Astrocyte (in vitro differentiated cells and primary cell): ENCODE data around the gene RABGAP1L. TPM values are rescaled to one million over a fixed set of nuclear protein-coding genes. Genes with fewer than 3 reads are reported as not detected.

ENCODE experiments used
- DNase-seq: peaks from one replicate; pipeline ENCODE4 v3.0.0-alpha.2; 2010; ENCODE audit warnings: low read depth
- FAIRE-seq: peaks from 2 replicates; lab custom pipeline; 2011; peaks lifted over from hg19 to GRCh38; lab: Jason Lieb, UNC
- H2AFZ ChIP-seq: 2 replicates; pipeline ENCODE4 v1.6.0; 2012; ENCODE audit warnings: low read depth, low read length, inconsistent platforms
- H3K27ac ChIP-seq: 2 replicates; pipeline ENCODE4 v1.5.1; 2011; ENCODE audit warnings: low read depth, low read length, inconsistent platforms
- H3K27me3 ChIP-seq: 2 replicates; pipeline ENCODE4 v1.6.0; 2011; ENCODE audit warnings: low read length, inconsistent platforms; ENCODE audit not compliant: insufficient read depth
- H3K36me3 ChIP-seq: 2 replicates; pipeline ENCODE4 v1.5.1; 2011; ENCODE audit warnings: low read length, inconsistent platforms; ENCODE audit not compliant: insufficient read depth
- H3K4me1 ChIP-seq: 2 replicates; pipeline ENCODE4 v1.5.1; 2011; ENCODE audit warnings: low read length, inconsistent platforms; ENCODE audit not compliant: insufficient read depth
- H3K4me2 ChIP-seq: 2 replicates; pipeline ENCODE4 v1.6.0; 2012; ENCODE audit warnings: low read length, inconsistent platforms
- H3K4me3 ChIP-seq: 2 replicates; pipeline ENCODE4 v1.5.1; 2011; ENCODE audit warnings: low read depth, mild to moderate bottlenecking, low read length, inconsistent platforms; ENCODE audit not compliant: insufficient read depth
- H3K79me2 ChIP-seq: 2 replicates; pipeline ENCODE4 v1.6.0; 2012; ENCODE audit warnings: mild to moderate bottlenecking, low read length, inconsistent platforms; ENCODE audit not compliant: insufficient read depth
- H3K9ac ChIP-seq: 2 replicates; pipeline ENCODE4 v1.6.0; 2012; ENCODE audit warnings: mild to moderate bottlenecking, low read length, inconsistent platforms
- H3K9me3 ChIP-seq: 2 replicates; pipeline ENCODE4 v1.5.1; 2012; ENCODE audit warnings: low read depth, mild to moderate bottlenecking, low read length, inconsistent platforms; ENCODE audit not compliant: insufficient read depth
- H4K20me1 ChIP-seq: 2 replicates; pipeline ENCODE4 v1.6.0; 2012; ENCODE audit warnings: low read length, inconsistent platforms; ENCODE audit not compliant: insufficient read depth
- H3K27ac Mint-ChIP-seq: one replicate; pipeline ENCODE4 v1.8.0; 2021; ENCODE audit warnings: mild to moderate bottlenecking, mixed read lengths; ENCODE audit not compliant: unreplicated experiment
- H3K27me3 Mint-ChIP-seq: one replicate; pipeline ENCODE4 v1.8.0; 2021; ENCODE audit warnings: low read depth, mixed read lengths; ENCODE audit not compliant: unreplicated experiment
- H3K36me3 Mint-ChIP-seq: one replicate; pipeline ENCODE4 v1.8.0; 2021; ENCODE audit warnings: low read depth, mixed read lengths; ENCODE audit not compliant: unreplicated experiment
- H3K4me1 Mint-ChIP-seq: one replicate; pipeline ENCODE4 v1.8.0; 2021; ENCODE audit warnings: low read depth, mixed read lengths; ENCODE audit not compliant: unreplicated experiment
- H3K4me3 Mint-ChIP-seq: one replicate; pipeline ENCODE4 v1.8.0; 2021; ENCODE audit warnings: mild to moderate bottlenecking, moderate library complexity, mixed read lengths; ENCODE audit not compliant: unreplicated experiment
- H3K9me3 Mint-ChIP-seq: one replicate; pipeline ENCODE4 v1.8.0; 2021; ENCODE audit warnings: mild to moderate bottlenecking, mixed read lengths; ENCODE audit not compliant: unreplicated experiment
- EZH2 ChIP-seq: IDR thresholded peaks from 2 replicates; pipeline ENCODE4 v1.6.1; 2012; ENCODE audit warnings: mild to moderate bottlenecking, low read length, inconsistent platforms; ENCODE audit not compliant: insufficient read depth
- total RNA-seq: library from RNA; stranded (reverse); gene quantifications from 2 replicates; pipeline ENCODE4 v1.2.1, GENCODE V29; 2021
- TF ChIP-seq, protein P1 (sequence below): IDR thresholded peaks from 2 replicates; pipeline ENCODE4 v1.5.1; 2011; ENCODE audit warnings: low read depth, mild to moderate bottlenecking, inconsistent platforms, low read length, moderate library complexity; ENCODE audit not compliant: insufficient read depth

RABGAP1L gene
- total RNA-seq, 1 donor from 2014 or later, result 40.2 TPM

DNA sequence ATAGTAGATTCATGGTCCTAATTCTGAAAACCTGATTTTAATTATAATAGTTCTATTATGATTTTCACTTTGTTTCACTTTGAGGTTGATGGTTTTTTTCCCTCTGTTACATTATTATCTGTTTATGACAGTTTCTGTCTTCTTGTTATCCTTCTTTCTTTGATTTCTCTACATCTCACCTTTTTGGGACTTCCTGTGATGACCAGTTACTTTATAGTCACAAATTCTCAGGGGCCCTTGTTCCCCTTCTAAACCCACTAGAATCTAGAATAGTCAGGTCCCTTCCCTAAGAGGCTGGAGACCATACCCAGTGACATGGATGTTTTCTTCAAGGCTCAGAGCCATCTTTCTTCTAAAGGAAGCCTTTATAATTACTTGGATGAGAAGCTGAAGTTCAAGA lies 526.9 kb downstream of the RABGAP1L start:
- H3K79me2 ChIP-seq, result no peaks in the 10 kb centered on the region
- no peak overlapping the region for H3K27ac ChIP-seq
- peaks cover 7% of the 10 kb centered on the region for H3K36me3 Mint-ChIP-seq
- H3K27ac Mint-ChIP-seq, result no peak overlapping the region
- DNase-seq (no peak), FAIRE-seq (no peak)
- no peak for TF ChIP-seq EZH2
- TF ChIP-seq, protein P1, sequence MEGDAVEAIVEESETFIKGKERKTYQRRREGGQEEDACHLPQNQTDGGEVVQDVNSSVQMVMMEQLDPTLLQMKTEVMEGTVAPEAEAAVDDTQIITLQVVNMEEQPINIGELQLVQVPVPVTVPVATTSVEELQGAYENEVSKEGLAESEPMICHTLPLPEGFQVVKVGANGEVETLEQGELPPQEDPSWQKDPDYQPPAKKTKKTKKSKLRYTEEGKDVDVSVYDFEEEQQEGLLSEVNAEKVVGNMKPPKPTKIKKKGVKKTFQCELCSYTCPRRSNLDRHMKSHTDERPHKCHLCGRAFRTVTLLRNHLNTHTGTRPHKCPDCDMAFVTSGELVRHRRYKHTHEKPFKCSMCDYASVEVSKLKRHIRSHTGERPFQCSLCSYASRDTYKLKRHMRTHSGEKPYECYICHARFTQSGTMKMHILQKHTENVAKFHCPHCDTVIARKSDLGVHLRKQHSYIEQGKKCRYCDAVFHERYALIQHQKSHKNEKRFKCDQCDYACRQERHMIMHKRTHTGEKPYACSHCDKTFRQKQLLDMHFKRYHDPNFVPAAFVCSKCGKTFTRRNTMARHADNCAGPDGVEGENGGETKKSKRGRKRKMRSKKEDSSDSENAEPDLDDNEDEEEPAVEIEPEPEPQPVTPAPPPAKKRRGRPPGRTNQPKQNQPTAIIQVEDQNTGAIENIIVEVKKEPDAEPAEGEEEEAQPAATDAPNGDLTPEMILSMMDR, result no peak
- no peaks in the 10 kb centered on the region for H3K27me3 ChIP-seq
- no peak overlapping the region for H3K4me3 Mint-ChIP-seq
- no peaks in the 10 kb centered on the region for H3K9me3 ChIP-seq
- H4K20me1 ChIP-seq, result no peaks in the 10 kb centered on the region
- no peak overlapping the region for H3K9ac ChIP-seq
- H3K27me3 Mint-ChIP-seq, result no peaks in the 10 kb centered on the region
- no peaks in the 10 kb centered on the region for H3K4me1 Mint-ChIP-seq
- no peak overlapping the region for H3K4me2 ChIP-seq
- no peak overlapping the region for H3K4me3 ChIP-seq
- no peak overlapping the region for H2AFZ ChIP-seq
- H3K9me3 Mint-ChIP-seq, result no peaks in the 10 kb centered on the region
- no peaks in the 10 kb centered on the region for H3K36me3 ChIP-seq
- peaks cover 2% of the 10 kb centered on the region for H3K4me1 ChIP-seq

DNA sequence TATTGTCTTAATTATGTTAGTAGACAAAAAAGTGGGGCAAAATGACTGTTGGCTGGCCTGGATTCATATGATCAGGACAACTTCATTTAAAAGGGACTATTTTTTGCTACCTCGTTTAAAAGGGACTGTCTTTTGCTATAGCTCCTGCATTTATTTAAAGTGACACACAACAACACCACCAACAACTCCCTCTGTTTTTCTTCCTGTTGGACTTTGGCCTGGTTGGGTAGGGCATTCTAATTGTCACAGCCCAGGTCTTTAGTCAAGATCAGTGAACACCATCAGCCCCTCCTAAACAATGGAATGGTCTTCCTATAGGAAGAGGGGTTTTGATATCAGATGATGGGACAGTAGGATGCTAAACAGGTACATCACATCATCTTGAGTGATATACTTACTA lies 530.2 kb downstream of the RABGAP1L start:
- H3K4me3 ChIP-seq, result no peak overlapping the region
- H2AFZ ChIP-seq, result no peak overlapping the region
- DNase-seq (no peak), FAIRE-seq (no peak)
- no peaks in the 10 kb centered on the region for H3K27me3 Mint-ChIP-seq
- H4K20me1 ChIP-seq, result no peaks in the 10 kb centered on the region
- H3K27ac ChIP-seq, result no peak overlapping the region
- no peaks in the 10 kb centered on the region for H3K9me3 Mint-ChIP-seq
- peaks cover 5% of the 10 kb centered on the region for H3K36me3 Mint-ChIP-seq
- H3K27ac Mint-ChIP-seq, result no peak overlapping the region
- no peak overlapping the region for H3K9ac ChIP-seq
- no peak overlapping the region for H3K4me3 Mint-ChIP-seq
- H3K27me3 ChIP-seq, result no peaks in the 10 kb centered on the region
- H3K79me2 ChIP-seq, result no peaks in the 10 kb centered on the region
- no peak for TF ChIP-seq EZH2
- TF ChIP-seq, protein P1, result no peak
- no peaks in the 10 kb centered on the region for H3K9me3 ChIP-seq
- no peaks in the 10 kb centered on the region for H3K36me3 ChIP-seq
- H3K4me1 Mint-ChIP-seq, result peaks cover 8% of the 10 kb centered on the region
- no peaks in the 10 kb centered on the region for H3K4me1 ChIP-seq
- H3K4me2 ChIP-seq, result no peak overlapping the region

DNA sequence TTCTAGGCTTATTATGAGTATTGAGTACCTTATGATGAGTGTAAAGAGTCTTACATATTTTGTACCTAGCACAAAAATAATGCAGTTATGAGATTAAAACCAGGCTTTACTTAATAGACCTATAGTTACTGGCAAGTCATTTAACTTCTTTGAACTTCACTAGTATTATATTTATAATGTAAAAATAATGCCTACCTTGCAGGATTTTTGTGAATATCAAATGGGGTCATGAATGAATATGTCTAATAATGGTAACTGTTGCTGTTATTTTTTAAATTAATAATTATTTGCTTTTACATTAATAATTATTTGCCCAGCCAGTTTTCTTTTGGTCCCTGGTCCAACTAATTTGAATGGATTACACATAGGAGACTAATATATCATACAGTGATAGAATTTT lies 530.9 kb downstream of the RABGAP1L start:
- Mint-ChIP-seq H3K27me3 (no peaks in the 10 kb centered on the region), H3K9me3 (no peaks in the 10 kb centered on the region), H3K27ac (no peak overlapping the region), H3K4me3 (no peak overlapping the region), H3K4me1 (peaks cover 8% of the 10 kb centered on the region), H3K36me3 (peaks cover 3% of the 10 kb centered on the region)
- FAIRE-seq, result no peak
- H2AFZ ChIP-seq, result no peak overlapping the region
- no peaks in the 10 kb centered on the region for H3K27me3 ChIP-seq
- H4K20me1 ChIP-seq, result no peaks in the 10 kb centered on the region
- no peak overlapping the region for H3K4me2 ChIP-seq
- no peak overlapping the region for H3K27ac ChIP-seq
- no peak overlapping the region for H3K4me3 ChIP-seq
- H3K4me1 ChIP-seq, result no peaks in the 10 kb centered on the region
- TF ChIP-seq EZH2, result no peak
- TF ChIP-seq, protein P1, result no peak
- no peaks in the 10 kb centered on the region for H3K79me2 ChIP-seq
- no peak overlapping the region for H3K9ac ChIP-seq
- DNase-seq, result no peak
- H3K9me3 ChIP-seq, result no peaks in the 10 kb centered on the region
- no peaks in the 10 kb centered on the region for H3K36me3 ChIP-seq
